Epithelial cell of esophagus (primary cell): Measurements from ENCODE around the gene CDC14A.

ENCODE experiments used
- DNase-seq: peaks from one replicate; pipeline ENCODE4 v3.0.0; 2010; ENCODE audit warnings: low read depth
- H3K4me3 ChIP-seq: 2 replicates; pipeline ENCODE4 v1.5.1; 2011; ENCODE audit warnings: mild to moderate bottlenecking, low read length, control low read depth
- TF ChIP-seq, protein P1 (sequence below): IDR thresholded peaks from 2 replicates; pipeline ENCODE4 v1.5.1; 2011; ENCODE audit warnings: low read depth, mild to moderate bottlenecking, low read length, control low read depth, inconsistent platforms; ENCODE audit not compliant: insufficient read depth; ENCODE audit errors: missing control alignments

CDC14A gene

DNA sequence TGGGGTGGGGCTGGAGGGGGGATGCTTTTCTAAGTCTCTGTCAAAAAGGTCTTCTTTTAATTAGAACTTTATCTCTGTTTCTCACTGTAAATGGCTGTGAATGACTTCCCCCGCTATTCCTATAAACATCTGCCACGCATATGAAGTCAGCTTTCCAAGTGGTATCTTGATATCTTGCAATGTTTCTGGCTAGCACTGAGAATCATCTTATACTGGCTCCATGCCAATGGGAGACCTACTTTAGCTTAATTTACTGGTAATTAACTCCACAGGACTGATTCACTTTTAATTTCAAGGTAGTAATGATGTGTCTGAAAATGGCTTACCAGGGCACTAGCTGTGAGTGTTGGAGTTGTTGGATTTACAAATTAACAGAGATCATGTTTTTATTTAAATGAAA, 190.0 kb downstream of the CDC14A start:
- no peak for DNase-seq
- TF ChIP-seq, protein P1, sequence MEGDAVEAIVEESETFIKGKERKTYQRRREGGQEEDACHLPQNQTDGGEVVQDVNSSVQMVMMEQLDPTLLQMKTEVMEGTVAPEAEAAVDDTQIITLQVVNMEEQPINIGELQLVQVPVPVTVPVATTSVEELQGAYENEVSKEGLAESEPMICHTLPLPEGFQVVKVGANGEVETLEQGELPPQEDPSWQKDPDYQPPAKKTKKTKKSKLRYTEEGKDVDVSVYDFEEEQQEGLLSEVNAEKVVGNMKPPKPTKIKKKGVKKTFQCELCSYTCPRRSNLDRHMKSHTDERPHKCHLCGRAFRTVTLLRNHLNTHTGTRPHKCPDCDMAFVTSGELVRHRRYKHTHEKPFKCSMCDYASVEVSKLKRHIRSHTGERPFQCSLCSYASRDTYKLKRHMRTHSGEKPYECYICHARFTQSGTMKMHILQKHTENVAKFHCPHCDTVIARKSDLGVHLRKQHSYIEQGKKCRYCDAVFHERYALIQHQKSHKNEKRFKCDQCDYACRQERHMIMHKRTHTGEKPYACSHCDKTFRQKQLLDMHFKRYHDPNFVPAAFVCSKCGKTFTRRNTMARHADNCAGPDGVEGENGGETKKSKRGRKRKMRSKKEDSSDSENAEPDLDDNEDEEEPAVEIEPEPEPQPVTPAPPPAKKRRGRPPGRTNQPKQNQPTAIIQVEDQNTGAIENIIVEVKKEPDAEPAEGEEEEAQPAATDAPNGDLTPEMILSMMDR: no peak
- H3K4me3 ChIP-seq: no peak overlapping the region

DNA sequence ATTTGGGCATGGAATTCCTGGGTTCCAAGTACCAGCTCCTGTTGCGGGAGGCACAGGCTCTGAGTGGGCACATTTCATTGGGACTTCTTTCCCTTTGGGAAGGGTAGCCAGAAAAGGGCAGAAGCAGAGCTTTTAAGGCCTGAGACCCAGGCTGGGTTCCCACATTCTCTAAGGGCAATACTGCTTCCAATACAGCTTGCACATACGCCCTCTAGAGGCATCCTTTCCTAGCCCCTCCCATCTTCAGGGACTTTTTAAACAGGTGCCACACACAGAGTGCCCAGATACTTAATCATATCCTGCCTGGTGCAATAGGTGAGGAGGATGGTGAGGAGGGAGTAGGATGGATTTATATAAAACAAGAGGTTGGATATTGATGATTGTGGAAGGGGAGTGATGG, 191.3 kb downstream of the CDC14A start:
- TF ChIP-seq, protein P1: peak; percentile 22
- no peak overlapping the region for H3K4me3 ChIP-seq
- DNase-seq: peak; percentile 41

DNA sequence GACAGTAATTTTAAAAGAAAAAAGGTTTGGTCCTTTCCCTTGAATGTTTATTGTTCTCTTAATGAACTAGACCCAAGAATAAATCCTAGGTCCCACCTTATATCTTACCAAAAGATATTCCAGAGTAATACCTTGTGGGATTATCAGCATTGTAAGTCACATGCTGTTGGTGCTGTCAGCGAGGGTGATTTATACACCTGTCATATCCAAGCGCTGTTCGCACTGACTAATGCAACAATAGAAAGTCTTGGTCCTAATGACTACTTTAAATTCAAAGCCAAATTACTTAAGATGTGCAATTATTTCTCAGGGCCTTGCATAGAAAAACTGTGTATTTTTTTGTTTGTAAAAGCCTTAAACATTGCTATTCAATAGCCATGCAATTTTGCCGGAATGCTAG, 192.5 kb downstream of the CDC14A start:
- DNase-seq: no peak
- H3K4me3 ChIP-seq: no peak overlapping the region
- TF ChIP-seq, protein P1: no peak

DNA sequence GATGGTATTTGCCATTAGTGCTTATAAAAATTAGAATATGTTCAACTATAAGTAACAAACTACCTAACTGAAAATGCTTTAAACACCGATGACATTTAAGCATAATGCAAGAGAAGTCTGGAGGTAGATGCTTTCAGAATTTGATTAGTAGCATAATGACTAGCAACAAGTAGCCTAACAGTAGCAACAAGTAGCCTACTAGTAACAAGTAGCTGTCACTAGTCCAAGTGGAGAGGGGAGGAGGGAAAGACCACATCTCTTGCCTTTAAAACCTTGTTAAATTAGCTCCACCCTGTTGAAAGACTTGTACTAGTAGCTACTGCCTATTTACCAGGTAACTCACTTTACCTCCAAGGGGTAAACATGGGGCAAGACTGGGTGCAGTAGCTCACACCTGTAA, 193.5 kb downstream of the CDC14A start:
- DNase-seq: no peak
- TF ChIP-seq, protein P1: no peak
- no peak overlapping the region for H3K4me3 ChIP-seq

DNA sequence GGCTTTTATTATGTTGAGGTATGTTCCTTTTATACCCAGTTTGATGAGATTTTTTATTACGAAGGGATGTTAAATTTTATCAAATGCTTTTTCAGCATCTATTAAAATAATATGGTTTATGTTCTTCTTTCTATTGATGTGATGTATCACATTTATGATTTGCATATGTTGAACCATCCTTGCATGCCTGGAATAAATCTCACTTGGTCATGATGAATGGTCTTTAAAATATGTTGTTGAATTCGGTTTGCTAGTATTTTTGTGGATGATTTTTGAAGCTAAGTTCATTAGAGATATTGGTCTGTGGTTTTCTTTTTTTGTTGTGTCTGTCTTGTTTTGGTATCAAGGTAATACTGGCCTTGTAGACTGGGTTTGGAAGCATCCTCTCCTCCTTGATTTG, 199.7 kb downstream of the CDC14A start:
- DNase-seq: no peak
- TF ChIP-seq, protein P1: no peak
- H3K4me3 ChIP-seq: no peak overlapping the region

DNA sequence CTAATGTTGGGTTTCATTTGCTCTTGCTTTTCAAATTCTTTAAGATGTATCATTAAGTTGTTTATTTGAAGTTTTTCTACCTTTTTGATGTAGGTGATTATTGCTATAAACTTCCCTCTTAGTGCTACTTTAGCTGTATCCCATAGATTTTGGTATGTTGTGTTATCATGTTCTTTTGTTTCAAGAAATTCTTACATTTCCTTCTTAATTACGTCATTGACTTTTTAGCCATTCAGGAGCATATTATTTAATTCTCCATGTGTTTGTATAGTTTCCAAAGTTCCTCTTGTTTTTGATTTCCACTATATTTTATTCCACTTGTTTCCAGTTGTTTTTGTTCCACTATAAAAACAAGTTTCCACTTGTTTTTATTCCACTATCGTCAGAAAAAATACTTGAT, 200.6 kb downstream of the CDC14A start:
- no peak overlapping the region for H3K4me3 ChIP-seq
- DNase-seq: no peak
- TF ChIP-seq, protein P1: no peak

DNA sequence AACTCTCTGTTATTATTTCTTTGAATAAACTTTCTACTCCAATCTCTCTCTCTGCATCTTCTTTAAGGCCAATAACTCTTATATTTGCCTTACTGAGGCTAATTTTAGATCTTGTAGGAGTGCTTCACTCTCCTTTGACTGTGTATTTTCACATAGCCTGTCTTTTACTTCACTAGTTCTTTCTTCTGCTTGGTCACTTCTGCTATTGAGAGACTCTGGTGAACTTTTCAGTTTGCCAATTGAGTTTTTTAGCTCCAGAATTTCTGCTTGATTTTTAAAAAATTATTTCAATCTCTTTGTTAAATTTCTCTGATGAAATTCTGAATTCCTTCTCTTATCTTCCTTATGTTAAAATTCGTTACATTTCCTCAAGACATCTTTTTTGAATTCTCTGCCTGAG, 203.9 kb downstream of the CDC14A start:
- no peak for DNase-seq
- TF ChIP-seq, protein P1: no peak
- H3K4me3 ChIP-seq: no peak overlapping the region
